ENCODE data around the gene IFIH1.

- TF ChIP-seq CTCF (conservative IDR thresholded peaks at IDR 0.05; ENCODE audit: low read depth in 2 of 2), result no peak
- no peak for TF ChIP-seq REST (IDR thresholded peaks at IDR 0.05; ENCODE audit: unreplicated experiment)
- no peak for TF ChIP-seq POLR2AphosphoS5 (IDR thresholded peaks at IDR 0.05; ENCODE audit: low read depth)
These were observed 10.1 kb upstream of the IFIH1 start for GRCh38 chr2:162328424-162329157.

Data from GM23338 (cell line).